ENCODE measurements around the gene HDAC4. TPM values are rescaled to one million over a fixed set of nuclear protein-coding genes. Genes with fewer than 3 reads are reported as not detected.

Gene HDAC4
- total and polyA plus RNA-seq, 2 of the 4 experiments (the other 2 are of a cell fraction): 4.1 to 7.2 TPM

DNA sequence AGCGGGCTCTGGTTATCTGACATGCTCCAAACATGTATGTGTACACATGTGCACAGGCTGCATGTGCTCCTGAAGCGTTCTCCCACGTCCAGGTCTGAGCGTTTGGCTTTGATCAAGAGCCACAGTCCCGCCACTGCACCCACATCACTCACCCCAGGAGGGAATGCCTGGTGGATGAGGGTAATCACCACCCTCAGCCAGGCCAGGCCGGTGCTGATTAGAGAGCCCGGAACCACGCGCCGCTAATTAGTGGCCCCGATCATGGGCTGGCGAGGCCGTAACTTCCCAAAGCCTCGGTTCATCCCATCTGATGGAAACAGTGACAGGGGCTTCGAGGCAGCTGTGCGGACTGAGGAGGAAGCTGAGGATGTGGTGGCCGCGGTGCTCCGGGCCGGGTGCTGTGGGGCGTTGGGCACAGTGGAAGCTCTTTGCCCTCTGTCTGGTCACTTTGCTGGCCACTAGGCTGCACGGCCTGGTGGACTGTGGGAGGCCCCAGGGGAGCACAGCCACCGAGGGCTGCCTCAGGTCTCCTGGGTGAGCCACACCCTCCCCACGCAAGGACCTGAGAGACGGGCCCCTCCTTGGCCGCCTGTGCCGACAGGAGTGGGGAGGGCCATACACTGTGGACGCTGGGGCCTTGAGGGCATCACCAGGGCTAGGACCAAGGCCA, 333.5 kb downstream of the HDAC4 start:
- H3K18ac ChIP-seq (ENCODE audit: low read depth, low read length): no peak overlapping the region
- H3K27me3 ChIP-seq (ENCODE audit: control insufficient read depth, insufficient read depth, low read length): no peaks in the 10 kb centered on the region
- H2AK9ac ChIP-seq (replicated peaks; ENCODE audit: low read depth, low read length, poor library complexity): no peak overlapping the region
- ChIA-PET POLR2A (ENCODE audit: unreplicated experiment) (no interaction called here), CTCF (no interaction called here)
- H2BK15ac ChIP-seq (ENCODE audit: low read depth, low read length): no peak overlapping the region
- no peak overlapping the region for H4K5ac ChIP-seq (ENCODE audit: low read depth, low read length)
- ATAC-seq (ENCODE audit: low read depth): no peak
- no peak overlapping the region for H3K9ac ChIP-seq (ENCODE audit: low read depth, low read length)
- H3K14ac ChIP-seq (replicated peaks; ENCODE audit: low read depth, low read length): no peak overlapping the region
- no peak overlapping the region for H3K4me3 ChIP-seq (ENCODE audit: insufficient read depth, low read depth, low read length)
- H2BK20ac ChIP-seq (ENCODE audit: low read depth, low read length): no peak overlapping the region
- 92% methylated on average over 7 of the region's 28 CpGs; no CpG with 5 or more reads in 1 of the 2 experiments for WGBS, 2 experiments (ENCODE audit: extremely low coverage in 2 of 2, insufficient read length in 1 of 2)
- H3K23ac ChIP-seq (ENCODE audit: low read depth, low read length): no peak overlapping the region
- no peak overlapping the region for H3K27ac ChIP-seq (ENCODE audit: insufficient read depth, low read length)
- BruUV-seq (replicated peaks): no TSS peak
- peaks cover 60% of the 10 kb centered on the region for H3K36me3 ChIP-seq (ENCODE audit: control insufficient read depth, insufficient read depth, low read length)
- peaks cover 3% of the 10 kb centered on the region for H3K9me3 ChIP-seq (ENCODE audit: control insufficient read depth, insufficient read depth, low read length)
- H3K9me1 ChIP-seq (ENCODE audit: insufficient read depth, low read length): no peaks in the 10 kb centered on the region; the same call in 1 of the 2 replicates
- H4K91ac ChIP-seq (ENCODE audit: insufficient read depth, low read depth, low read length): no peak overlapping the region
- H3K4me2 ChIP-seq (ENCODE audit: low read depth, low read length): no peak overlapping the region
- dilution Hi-C loops (cut with HindIII; ENCODE audit: low sequenced_read_pairs, unreplicated experiment) (no loop called here), intact Hi-C loops (cut with micrococcal nuclease) (no loop called here), in situ Hi-C loops (cut with MboI; ENCODE audit: low sequenced_read_pairs) (no loop called here)
- peaks cover 2% of the 10 kb centered on the region; the same call in 1 of the 2 replicates for H3K4me1 ChIP-seq (ENCODE audit: control insufficient read depth, insufficient read depth, low read length)
- no peak overlapping the region for H2BK5ac ChIP-seq (ENCODE audit: low read depth, low read length, poor library complexity, severe bottlenecking)
- no peak overlapping the region for H4K8ac ChIP-seq (ENCODE audit: low read depth in 2 of 2, low read length in 2 of 2)
- TF ChIP-seq SMC3 (IDR thresholded peaks at IDR 0.05; ENCODE audit: low read depth, low read length) (no peak), BHLHE40 (IDR thresholded peaks at IDR 0.05; ENCODE audit: low read depth, low read length) (no peak)
- peaks cover 6% of the 10 kb centered on the region for H4K20me1 ChIP-seq (ENCODE audit: insufficient read depth, low read length)
- no peaks in the 10 kb centered on the region for H3K79me1 ChIP-seq (ENCODE audit: low read depth in 1 of 2, low read length in 2 of 2)
- no peak overlapping the region for H2AFZ ChIP-seq (replicated peaks; ENCODE audit: low read length, poor library complexity)
- no peak overlapping the region for H2BK120ac ChIP-seq (ENCODE audit: low read depth, low read length)
- no peak for DNase-seq
- H2AK5ac ChIP-seq (ENCODE audit: low read depth, low read length): no peak overlapping the region
- H3K56ac ChIP-seq (ENCODE audit: extremely low read depth, insufficient read depth, low read length): no peak overlapping the region
- no peak overlapping the region for H3K4ac ChIP-seq (ENCODE audit: low read depth, low read length)

Measured in IMR-90 (cell line).